H1 (cell line): ENCODE results near the gene MAFB. TPM values are rescaled to one million over a fixed set of nuclear protein-coding genes. Genes with fewer than 3 reads are reported as not detected.

Experiments
- CHD7 ChIP-seq: fragments of 300-600 bp; sonication (generic); IDR thresholded peaks from 2 replicates; pipeline ENCODE4 v1.7.1; 2012; ENCODE audit warnings: low read length, moderate library complexity, mild to moderate bottlenecking, inconsistent platforms; ENCODE audit not compliant: insufficient replicate concordance
- CREB1 ChIP-seq: IDR thresholded peaks from 2 replicates; pipeline ENCODE4 v1.6.1; 2012; ENCODE audit warnings: inconsistent platforms
- EZH2 ChIP-seq: fragments of 200-600 bp; sonication (generic); IDR thresholded peaks from 2 replicates; pipeline ENCODE4 v1.7.1; 2012; ENCODE audit warnings: low read depth, mild to moderate bottlenecking, moderate library complexity, low read length, inconsistent platforms; ENCODE audit not compliant: severe bottlenecking
- POLR2A ChIP-seq, 2 experiments: IDR thresholded peaks; 1 replicate in 1 of 2; 2 replicates in 1 of 2; pipeline ENCODE4 v1.6.1; 2011; ENCODE audit warnings: low read depth in 2 of 2, low read length in 2 of 2, mild to moderate bottlenecking in 2 of 2; ENCODE audit errors: control extremely low read depth in 1 of 2
- POU5F1 ChIP-seq: IDR thresholded peaks from 2 replicates; pipeline ENCODE4 v1.6.1; 2011; ENCODE audit warnings: low read depth, mild to moderate bottlenecking, low read length, moderate library complexity
- TAF1 ChIP-seq: IDR thresholded peaks from 2 replicates; pipeline ENCODE4 v1.6.1; 2011; ENCODE audit warnings: mild to moderate bottlenecking, low read depth, low read length
- ZNF274 ChIP-seq: IDR thresholded peaks from 2 replicates; pipeline ENCODE4 v1.7.0; 2012; ENCODE audit warnings: low read length, borderline replicate concordance; ENCODE audit errors: extremely low read depth
- polyA plus RNA-seq, 7 experiments: library from polyadenylated mRNA; depleted of rRNA in 3 of 7; stranded (reverse) in 5 of 7; unstranded in 2 of 7; fragments of >200 nt in 5 of 7; fragments of 200-250 nt in 2 of 7; gene quantifications; 1 replicate in 5 of 7; 2 replicates in 1 of 7; 4 replicates in 1 of 7; pipeline versions ENCODE4 v1.2.1 to v1.2.3, GENCODE V29; 2011 to 2013; ENCODE audit warnings: missing spikeins in 2 of 7, mixed read lengths in 2 of 7
- total RNA-seq: library from RNA; stranded (reverse); fragmentation: NEBNext Ultra II Directional; extraction: Animal tissue kit (Norgen Biotek cat#: 25700); gene quantifications from 2 replicates; pipeline ENCODE4 v1.2.1, GENCODE V29; 2021
- TF ChIP-seq, protein P1 (sequence below): IDR thresholded peaks from 2 replicates; pipeline ENCODE4 v1.6.1; 2012; ENCODE audit warnings: low read length, inconsistent platforms

MAFB gene
- total and polyA plus RNA-seq, 2 of the 8 experiments (the other 6 are each of a cell fraction or from before 2014, with no cell fraction given) = 0.83 to 1.8 TPM

GRCh38 chr20:40689943-40690835, 1.2 kb upstream of the MAFB start (continued):
- TF ChIP-seq, protein P1, sequence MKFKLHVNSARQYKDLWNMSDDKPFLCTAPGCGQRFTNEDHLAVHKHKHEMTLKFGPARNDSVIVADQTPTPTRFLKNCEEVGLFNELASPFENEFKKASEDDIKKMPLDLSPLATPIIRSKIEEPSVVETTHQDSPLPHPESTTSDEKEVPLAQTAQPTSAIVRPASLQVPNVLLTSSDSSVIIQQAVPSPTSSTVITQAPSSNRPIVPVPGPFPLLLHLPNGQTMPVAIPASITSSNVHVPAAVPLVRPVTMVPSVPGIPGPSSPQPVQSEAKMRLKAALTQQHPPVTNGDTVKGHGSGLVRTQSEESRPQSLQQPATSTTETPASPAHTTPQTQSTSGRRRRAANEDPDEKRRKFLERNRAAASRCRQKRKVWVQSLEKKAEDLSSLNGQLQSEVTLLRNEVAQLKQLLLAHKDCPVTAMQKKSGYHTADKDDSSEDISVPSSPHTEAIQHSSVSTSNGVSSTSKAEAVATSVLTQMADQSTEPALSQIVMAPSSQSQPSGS = no peak
- TF ChIP-seq POLR2A (IDR thresholded peaks at IDR 0.05; ENCODE audit: control extremely low read depth in 1 of 2, low read depth in 2 of 2, low read length in 2 of 2) = no peak
- 0 out of 2 replicates have a peak, but pooled peaks have one; percentile 35 for TF ChIP-seq TAF1
- TF ChIP-seq EZH2 = peak; percentile 58
- no peak for TF ChIP-seq POU5F1
- no peak for TF ChIP-seq CHD7
- TF ChIP-seq ZNF274 = no peak
- no peak for TF ChIP-seq CREB1
